Lung (tissue), 12 donors: ENCODE measurements around the gene GPR37. TPM values are rescaled to one million over a fixed set of nuclear protein-coding genes. Genes with fewer than 3 reads are reported as not detected.

Source experiments
- ATAC-seq: fragments of 200-7000 bp; cut with Tn5 transposase; one replicate; pipeline ENCODE4 v1.9.1; 2020; ENCODE audit warnings: moderate number of reproducible peaks; ENCODE audit not compliant: insufficient read depth, low FRiP score
- DNase-seq, 3 donors: peaks; one replicate each; pipeline ENCODE4 v3.0.0-alpha.2; 2013 to 2017
- H3K27ac ChIP-seq, 2 donors: one replicate each; pipeline ENCODE4 v1.5.1; 2013; ENCODE audit warnings: mild to moderate bottlenecking in 2 of 2, moderate library complexity in 2 of 2, control low read depth in 1 of 2, inconsistent platforms in 1 of 2, low read depth in 1 of 2, low read length in 1 of 2
- H3K27me3 ChIP-seq, 3 donors: one replicate each; pipeline ENCODE4 v1.5.1; 2013; ENCODE audit warnings: low read length in 2 of 3; ENCODE audit not compliant: control insufficient read depth in 3 of 3, insufficient read depth in 3 of 3
- H3K36me3 ChIP-seq, 4 donors: one replicate each; pipeline ENCODE4 v1.5.1; 2013; ENCODE audit warnings: low read length in 4 of 4, mild to moderate bottlenecking in 1 of 4, moderate library complexity in 1 of 4; ENCODE audit not compliant: control insufficient read depth in 4 of 4, insufficient read depth in 4 of 4
- H3K4me1 ChIP-seq, 5 donors: one replicate each; pipeline ENCODE4 v1.5.1; 2013; ENCODE audit warnings: low read length in 5 of 5, mild to moderate bottlenecking in 2 of 5, moderate library complexity in 1 of 5; ENCODE audit not compliant: control insufficient read depth in 5 of 5, insufficient read depth in 5 of 5
- H3K4me3 ChIP-seq: one replicate; pipeline ENCODE4 v1.5.1; 2013; ENCODE audit warnings: mild to moderate bottlenecking, control low read depth, moderate library complexity
- H3K9ac ChIP-seq, 2 donors: one replicate each; pipeline ENCODE4 v1.5.1; 2013; ENCODE audit warnings: low read length in 2 of 2, control low read depth in 1 of 2; ENCODE audit not compliant: insufficient read depth in 1 of 2
- H3K9me3 ChIP-seq, 4 donors: one replicate each; pipeline ENCODE4 v1.5.1; 2013; ENCODE audit warnings: low read length in 3 of 4, mild to moderate bottlenecking in 1 of 4, moderate library complexity in 1 of 4; ENCODE audit not compliant: control insufficient read depth in 4 of 4, insufficient read depth in 3 of 4
- CTCF ChIP-seq: IDR thresholded peaks from 2 replicates; pipeline ENCODE4 v1.5.1; 2012; ENCODE audit warnings: mild to moderate bottlenecking; ENCODE audit errors: control extremely low read depth, extremely low read depth
- WGBS, 2 donors: extraction: QIAGEN DNeasy Blood & Tissue Kit; methylation state at CpG; one replicate each; pipeline ENCODE4 v1.1.7; 2013; 5-methylcytosine and 5-hydroxymethylcytosine counted together
- polyA plus RNA-seq, 2 donors: library from polyadenylated mRNA; stranded (reverse); fragments of 200-250 nt; gene quantifications; one replicate each; pipeline ENCODE4 v1.2.1, GENCODE V29; 2013
- total RNA-seq, 2 donors: library from RNA; depleted of rRNA in 1 of 2; stranded (reverse); fragments of >200 nt in 1 of 2; gene quantifications; one replicate each; pipeline ENCODE4 v1.2.1, GENCODE V29; 2014 to 2021
- donor health status: control.
- donor health status: control.
- donor health status: Bipolar disorder and iron deficiency.
- donor health status: healthy.
- donor health status: DM: yes; HTN: yes; CAD: no.

Gene GPR37
- total and polyA plus RNA-seq, 4 donors, result 0.08 to 2.8 (median 0.94) TPM

GRCh38 chr7:124784879-124785818 lies 19.6 kb upstream of the GPR37 start:
- WGBS, 2 donors, result 48% methylated on average over 9 of the region's 9 CpGs
- TF ChIP-seq CTCF, result peak; percentile 42
- Histone ChIP-seq H3K9ac (no peak overlapping the region), H3K36me3 (no peaks in the 10 kb centered on the region), H3K4me1 (peaks cover 0 to 6% (median 0%) of the 10 kb centered on the region in 5 donors), H3K9me3 (no peaks in the 10 kb centered on the region), H3K27me3 (no peaks in the 10 kb centered on the region), H3K27ac (no peak overlapping the region), H3K4me3 (no peak overlapping the region)
- ATAC-seq, result no peak
- peak; percentile 78 to 93 (median 86) for DNase-seq

GRCh38 chr7:124783271-124783670 lies 17.7 kb upstream of the GPR37 start:
- H3K4me3 ChIP-seq, result no peak overlapping the region
- no peaks in the 10 kb centered on the region for H3K27me3 ChIP-seq
- no peak overlapping the region for H3K27ac ChIP-seq
- H3K4me1 ChIP-seq, result peaks cover 0 to 6% (median 0%) of the 10 kb centered on the region in 5 donors
- DNase-seq (no peak), ATAC-seq (no peak)
- 69 to 74% methylated on average over 5 of the region's 5 CpGs for WGBS, 2 donors
- no peak overlapping the region for H3K9ac ChIP-seq
- H3K9me3 ChIP-seq, result no peaks in the 10 kb centered on the region
- TF ChIP-seq CTCF, result no peak
- no peaks in the 10 kb centered on the region for H3K36me3 ChIP-seq

- Histone ChIP-seq H3K27ac (no peak overlapping the region), H3K9me3 (no peaks in the 10 kb centered on the region), H3K36me3 (no peaks in the 10 kb centered on the region), H3K27me3 (no peaks in the 10 kb centered on the region), H3K9ac (no peak overlapping the region), H3K4me1 (peaks cover 0 to 6% (median 0%) of the 10 kb centered on the region in 5 donors), H3K4me3 (no peak overlapping the region)
- no peak for TF ChIP-seq CTCF
- peak in 1 of 3 donors; percentile 19 for DNase-seq
- 82 to 84% methylated on average over 12 of the region's 12 CpGs for WGBS, 2 donors
- ATAC-seq, result no peak
These were observed 16.5 kb upstream of the GPR37 start for GRCh38 chr7:124781907-124782734.
